Stimulated activated CD8-positive, alpha-beta memory T cell treated with anti-CD3 and anti-CD28 coated beads, Interleukin-12 subunit alpha, Interleukin-12 subunit beta, amount 100 ng/mL, for 1 hour (primary cell): ENCODE results near the gene ZNF415.
"Not testable (repeated sequence)": the region's sequence is repeated elsewhere in the genome, so short reads cannot be mapped to it uniquely, and the experiment has no call there.

Source experiments
- DNase-seq: peaks from one replicate; pipeline ENCODE4 v3.0.0-alpha.2; 2020; ENCODE audit warnings: low read depth

The ZNF415 gene

GRCh38 chr19:53102756-53103233, 29.9 kb downstream of the ZNF415 start:
- DNase-seq: no peak

- no peak for DNase-seq
These were observed 30.4 kb downstream of the ZNF415 start for GRCh38 chr19:53102206-53102755.

- DNase-seq: no peak
These were observed 31.2 kb downstream of the ZNF415 start for GRCh38 chr19:53101518-53101917.

- not testable (repeated sequence) for DNase-seq
These were observed 34.1 kb downstream of the ZNF415 start for GRCh38 chr19:53098570-53098969.

GRCh38 chr19:53096982-53097690, 35.6 kb downstream of the ZNF415 start:
- DNase-seq: not testable (repeated sequence)

GRCh38 chr19:53096579-53096978, 36.1 kb downstream of the ZNF415 start:
- not testable (repeated sequence) for DNase-seq

- no peak for DNase-seq
These were observed 37.7 kb downstream of the ZNF415 start for GRCh38 chr19:53094754-53095575.

GRCh38 chr19:53092723-53093122, 40.0 kb downstream of the ZNF415 start:
- no peak for DNase-seq

- DNase-seq: no peak
These were observed 41.1 kb downstream of the ZNF415 start for GRCh38 chr19:53091413-53092254.

GRCh38 chr19:53088091-53088490, 44.6 kb downstream of the ZNF415 start:
- DNase-seq: no peak

- no peak for DNase-seq
These were observed 45.8 kb downstream of the ZNF415 start for GRCh38 chr19:53086949-53087348.

GRCh38 chr19:53085496-53085895, 47.2 kb downstream of the ZNF415 start:
- no peak for DNase-seq

GRCh38 chr19:53082929-53083328, 49.8 kb downstream of the ZNF415 start:
- no peak for DNase-seq

GRCh38 chr19:53079313-53079924, 53.3 kb downstream of the ZNF415 start:
- DNase-seq: no peak

- no peak for DNase-seq
These were observed 54.0 kb downstream of the ZNF415 start for GRCh38 chr19:53078668-53079067.

GRCh38 chr19:53076984-53077383, 55.7 kb downstream of the ZNF415 start:
- no peak for DNase-seq

GRCh38 chr19:53068834-53069233, 63.9 kb downstream of the ZNF415 start:
- no peak for DNase-seq

- no peak for DNase-seq
These were observed 64.5 kb downstream of the ZNF415 start for GRCh38 chr19:53068199-53068598.

GRCh38 chr19:53057904-53058580, 74.7 kb downstream of the ZNF415 start:
- DNase-seq: no peak
